Measurements from ENCODE around the gene ARRDC2. TPM values are rescaled to one million over a fixed set of nuclear protein-coding genes. Genes with fewer than 3 reads are reported as not detected.

Gene ARRDC2
- total and polyA plus RNA-seq, 9 of the 15 experiments (the other 6 are each of a cell fraction or from before 2014, with no cell fraction given), result 1.9 to 27.4 (median 15.2) TPM

GRCh38 chr19:18007917-18008673 lies at the start of gene ARRDC2 (continued):
- TF ChIP-seq CCNT2 (IDR thresholded peaks at IDR 0.05; ENCODE audit: borderline replicate concordance, extremely low read depth, insufficient read length, low read depth, low read length) (peak; percentile 50), VEZF1 (CRISPR knock-in tag; IDR thresholded peaks at IDR 0.05) (peak; percentile 48), SMARCA4 (IDR thresholded peaks at IDR 0.05) (no peak), CREM (IDR thresholded peaks at IDR 0.05; ENCODE audit: low read depth) (peak; percentile 57; the same call in 1 of the 2 replicates), ZNF436 (CRISPR knock-in tag; IDR thresholded peaks at IDR 0.05) (no peak), SRSF7 (optimal IDR thresholded peaks at IDR 0.05; ENCODE audit: low read depth, low read length) (no peak), PRPF4 (IDR thresholded peaks at IDR 0.05; ENCODE audit: insufficient read depth, low read depth, low read length, poor library complexity, severe bottlenecking) (peak; percentile 48), FOS (IDR thresholded peaks at IDR 0.05; ENCODE audit: extremely low read depth, insufficient read length) (no peak), RB1 (IDR thresholded peaks at IDR 0.05; ENCODE audit: low read depth) (0 out of 2 replicates have a peak, but pooled peaks have one; percentile 7), MED1 (CRISPR knock-in tag; IDR thresholded peaks at IDR 0.05; ENCODE audit: borderline replicate concordance) (no peak), RBFOX2 (IDR thresholded peaks at IDR 0.05; ENCODE audit: low read depth, low read length) (peak; percentile 29; the same call in 1 of the 2 replicates), PPARD (CRISPR knock-in tag; IDR thresholded peaks at IDR 0.05) (no peak), JUND (IDR thresholded peaks at IDR 0.05; ENCODE audit: borderline replicate concordance, low read depth, low read length) (no peak), JUND (tag; IDR thresholded peaks at IDR 0.05; ENCODE audit: borderline replicate concordance, low read depth, low read length) (no peak), KLF13 (tag; IDR thresholded peaks at IDR 0.05; ENCODE audit: borderline replicate concordance, low read depth) (no peak)
- TF ChIP-seq, protein P1, sequence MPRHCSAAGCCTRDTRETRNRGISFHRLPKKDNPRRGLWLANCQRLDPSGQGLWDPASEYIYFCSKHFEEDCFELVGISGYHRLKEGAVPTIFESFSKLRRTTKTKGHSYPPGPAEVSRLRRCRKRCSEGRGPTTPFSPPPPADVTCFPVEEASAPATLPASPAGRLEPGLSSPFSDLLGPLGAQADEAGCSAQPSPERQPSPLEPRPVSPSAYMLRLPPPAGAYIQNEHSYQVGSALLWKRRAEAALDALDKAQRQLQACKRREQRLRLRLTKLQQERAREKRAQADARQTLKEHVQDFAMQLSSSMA (CRISPR knock-in tag; IDR thresholded peaks at IDR 0.05), result no peak
